NCI-H2196 treated with DMSO at 0.1 percent for 48 hours (cell line): ENCODE data around the gene HOXB9.

Experiments used
- DNase-seq: peaks from one replicate; lab custom pipeline; 2025; ENCODE audit not compliant: unreplicated experiment; lab: John Stamatoyannopoulos, UW

HOXB9 gene

GRCh38 chr17:48639982-48640857 lies 14.1 kb upstream of the HOXB9 start:
- no peak for DNase-seq

GRCh38 chr17:48639136-48639535 lies 13.0 kb upstream of the HOXB9 start:
- no peak for DNase-seq

DNA sequence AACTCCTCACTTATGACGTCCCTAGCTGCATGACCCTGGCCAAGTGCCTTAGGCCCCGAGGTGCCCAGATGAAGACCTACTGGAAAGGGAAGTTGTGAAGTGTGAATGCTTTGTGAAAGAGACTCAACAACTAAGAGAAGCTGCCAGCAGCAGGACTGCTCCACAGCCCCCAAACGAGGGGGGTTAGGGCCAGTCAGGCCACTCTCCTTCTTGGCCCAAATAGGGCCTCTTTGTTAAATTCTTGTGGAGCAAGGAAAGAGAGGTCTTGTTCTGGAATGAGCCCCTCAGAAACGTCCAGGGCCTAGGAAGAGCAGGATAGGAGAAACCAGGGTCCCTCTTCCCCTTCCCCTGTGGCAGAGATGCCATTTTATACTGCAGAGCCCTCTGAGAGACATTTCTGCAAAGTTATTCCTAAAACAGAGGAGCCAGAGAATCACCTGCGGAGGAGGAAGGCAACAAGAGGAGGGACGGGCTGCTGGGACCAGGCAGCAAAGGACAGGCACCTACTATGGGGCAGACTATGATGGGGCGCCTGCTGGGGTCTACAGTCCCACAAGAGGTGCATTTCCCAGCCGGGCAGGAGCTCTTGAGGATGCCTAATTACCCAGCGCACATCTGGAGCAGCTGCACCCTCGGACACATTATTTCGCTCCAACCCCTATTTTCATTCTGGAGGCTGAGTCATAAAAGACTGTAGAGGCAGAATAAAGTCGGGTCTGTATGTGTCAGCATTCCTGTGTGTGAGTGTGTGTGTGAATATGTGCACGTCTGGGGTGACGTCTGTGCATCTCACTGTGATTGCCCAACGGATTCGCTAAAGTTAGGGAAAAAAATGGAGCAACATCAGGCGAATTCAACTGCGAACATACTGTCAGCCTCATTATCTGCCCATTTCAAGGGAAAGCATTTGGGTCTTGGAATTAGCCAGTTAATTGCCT lies 11.4 kb upstream of the HOXB9 start:
- DNase-seq, result no peak

DNA sequence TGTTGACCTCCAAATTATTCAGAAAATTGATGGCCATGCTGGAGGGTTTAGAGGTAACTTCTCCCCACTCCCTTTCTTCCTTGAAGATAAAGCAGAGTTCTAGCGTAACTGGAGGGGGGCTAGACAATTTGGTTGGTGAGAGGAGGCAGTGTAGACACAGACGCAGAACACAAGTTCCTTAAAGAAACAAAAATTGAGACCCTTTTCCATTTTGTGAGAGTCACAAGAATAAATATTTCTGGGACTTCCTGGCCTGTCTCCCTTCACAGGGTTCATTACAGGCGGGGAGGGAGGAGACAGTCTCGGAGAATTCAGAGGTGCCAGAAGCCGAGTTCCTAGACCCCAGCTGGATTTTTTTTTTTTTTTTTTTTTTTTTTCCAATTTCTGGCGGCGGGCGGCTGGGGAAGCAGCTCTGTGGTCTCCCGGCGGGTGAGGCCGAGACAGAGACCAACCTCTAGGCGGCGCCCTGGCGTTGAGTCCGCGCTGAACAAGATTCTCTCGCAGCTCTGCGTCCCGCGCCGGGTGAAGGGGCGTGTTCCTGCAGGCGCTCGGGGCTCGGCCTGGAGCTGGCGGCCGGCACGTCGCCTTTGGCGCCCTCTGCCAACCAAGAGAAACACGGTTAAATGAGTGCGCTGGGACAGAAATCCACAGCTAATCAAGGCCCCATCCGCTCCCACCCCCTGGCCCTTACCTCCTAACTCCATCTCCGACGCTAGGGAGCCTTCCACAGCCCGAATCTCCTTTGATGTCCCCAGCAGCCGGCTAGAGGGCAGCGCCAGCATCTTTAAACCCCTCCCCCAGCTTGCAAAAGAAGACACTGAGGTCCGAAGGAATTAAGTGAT lies 10.2 kb upstream of the HOXB9 start:
- no peak for DNase-seq

DNA sequence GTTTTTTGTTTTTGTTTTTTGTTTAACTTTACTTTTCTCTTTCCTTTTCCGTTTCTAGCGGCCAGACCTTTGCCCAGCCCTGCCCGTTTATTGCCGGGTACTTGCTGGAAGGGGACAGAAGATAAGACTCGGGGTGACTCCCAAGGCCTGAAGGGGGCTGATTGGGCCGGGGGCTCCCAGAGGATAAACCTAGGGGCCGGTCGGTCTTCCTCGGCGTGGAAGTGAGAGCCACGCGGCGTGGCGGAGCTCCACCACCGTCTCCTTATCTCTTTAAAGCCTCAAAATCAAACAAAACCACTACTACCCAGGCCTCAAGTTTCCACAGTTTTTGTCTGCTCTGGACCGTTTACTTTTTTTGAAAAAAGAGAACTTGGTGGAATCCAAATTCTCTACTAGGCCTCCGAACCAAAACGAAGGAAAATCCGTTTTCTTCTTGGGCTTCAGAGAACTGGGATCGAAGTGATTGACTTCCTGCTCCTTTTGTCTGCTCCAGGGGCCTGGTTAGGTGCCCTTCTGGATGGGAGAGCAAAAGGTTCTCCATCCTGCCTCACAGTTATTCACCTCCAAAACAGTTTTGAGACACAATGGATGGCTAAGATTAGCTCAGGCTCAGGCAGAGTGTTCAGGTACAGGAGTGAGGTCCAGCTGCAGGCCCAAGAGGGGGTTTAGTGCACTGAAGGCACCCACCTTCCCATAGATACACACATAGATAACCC lies 8.5 kb upstream of the HOXB9 start:
- no peak for DNase-seq

DNA sequence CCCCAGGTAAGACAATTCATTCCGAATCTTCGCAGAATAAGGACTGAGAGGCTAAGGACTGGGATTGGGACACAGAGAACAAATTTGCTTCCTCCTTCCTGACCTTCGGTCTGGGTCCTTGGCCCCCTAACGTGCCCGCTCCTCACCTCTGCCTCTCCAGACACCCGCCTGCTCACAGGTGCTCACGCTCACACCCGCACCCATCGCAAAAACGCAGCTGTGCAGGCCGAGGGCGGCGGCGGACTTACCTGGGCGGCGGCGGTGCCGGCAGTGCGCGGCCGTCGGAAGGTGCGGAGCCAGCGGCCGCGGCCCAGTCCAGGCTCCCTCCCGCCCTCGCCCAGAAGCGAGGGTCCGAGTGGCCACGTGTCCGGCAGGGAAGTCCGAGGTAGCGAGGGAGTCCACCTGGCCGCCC lies 7.1 kb upstream of the HOXB9 start:
- DNase-seq, result no peak

- no peak for DNase-seq
Measured at GRCh38 chr17:48632579-48633265, 6.6 kb upstream of the HOXB9 start.

GRCh38 chr17:48631693-48632578 lies 5.8 kb upstream of the HOXB9 start:
- DNase-seq, result no peak

GRCh38 chr17:48630925-48631692 lies 5.0 kb upstream of the HOXB9 start:
- DNase-seq, result no peak

GRCh38 chr17:48630009-48630924 lies 4.1 kb upstream of the HOXB9 start:
- no peak for DNase-seq

- DNase-seq, result no peak
Measured at GRCh38 chr17:48629411-48629759, 3.2 kb upstream of the HOXB9 start.

DNA sequence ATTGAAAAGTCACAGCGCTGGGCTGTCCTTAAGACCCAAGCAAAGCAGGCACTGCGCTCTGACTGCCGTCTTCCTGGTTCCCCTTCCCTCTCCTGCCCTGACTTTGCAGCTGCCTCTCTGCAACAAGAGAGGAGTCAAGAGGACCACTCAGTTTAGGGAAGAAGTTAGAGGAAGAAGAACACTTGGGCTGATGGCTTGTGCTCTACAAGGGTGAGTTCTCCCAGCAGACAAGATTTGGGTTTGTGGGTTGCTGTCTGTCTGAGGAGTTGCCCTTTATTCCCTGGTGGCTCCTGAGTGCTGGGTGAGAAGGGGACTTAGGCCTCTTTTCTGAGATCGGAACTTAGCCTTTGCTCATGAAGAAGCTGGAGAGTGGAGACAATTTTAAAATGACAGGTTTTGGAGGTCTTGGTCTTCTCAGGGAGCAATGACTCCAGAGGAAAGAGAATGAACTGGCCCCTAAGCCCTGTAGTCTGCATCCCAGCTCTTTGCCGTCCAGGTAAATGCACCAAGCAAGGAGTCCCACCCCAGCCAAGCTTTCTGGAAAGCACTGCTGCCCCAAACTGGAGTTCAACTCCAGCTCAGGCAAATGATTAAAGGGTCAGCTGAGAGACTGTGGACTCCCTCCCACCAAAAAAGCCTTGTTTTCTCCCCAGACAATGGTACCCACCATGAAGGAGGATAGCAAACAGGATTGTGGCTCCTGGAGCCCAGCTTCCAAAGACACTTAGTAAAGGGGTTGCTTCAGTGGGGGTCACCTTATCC lies 2.7 kb upstream of the HOXB9 start:
- DNase-seq, result no peak

DNA sequence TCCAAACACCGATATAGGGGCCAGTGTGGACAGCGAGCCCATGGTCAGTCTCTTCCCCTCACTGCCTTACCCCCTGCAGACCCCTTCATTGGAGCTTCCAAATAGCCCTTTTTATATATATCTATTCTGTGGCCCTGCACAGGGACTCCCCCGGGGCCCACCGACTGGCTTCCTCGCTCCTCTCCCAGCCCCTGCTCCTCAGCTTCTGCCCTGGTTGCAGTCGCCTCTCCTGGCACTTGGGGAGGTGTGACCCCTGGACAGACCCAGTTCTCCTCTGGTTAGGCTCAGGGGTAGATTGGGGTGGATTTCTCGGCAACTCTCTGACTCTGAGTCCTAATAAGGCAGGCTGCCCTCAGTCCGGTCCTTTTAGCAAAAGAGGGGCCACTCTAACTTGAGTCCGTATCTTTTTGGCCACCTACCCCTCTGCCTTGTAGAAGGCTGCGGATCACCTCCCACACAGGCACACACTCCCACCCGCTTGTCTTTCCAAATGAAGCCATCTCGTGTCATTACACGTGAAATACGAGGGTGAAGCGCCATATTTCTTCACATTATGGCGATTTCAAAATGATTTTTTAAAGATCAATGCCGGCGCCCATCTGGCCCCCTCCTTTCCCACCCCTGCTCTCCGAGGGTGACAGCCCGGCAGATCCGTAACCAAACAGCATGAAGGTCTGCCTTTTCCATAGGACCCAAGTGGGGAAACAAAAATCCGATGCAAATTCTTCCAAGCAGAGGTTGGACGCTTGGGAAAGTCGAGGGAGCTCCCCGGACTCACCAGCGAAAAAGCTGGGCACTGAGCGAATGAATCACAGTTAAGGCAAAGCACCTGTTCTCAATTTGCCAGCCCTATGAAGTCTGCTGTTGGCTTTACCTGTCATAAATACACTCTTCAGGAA lies 1.7 kb upstream of the HOXB9 start:
- DNase-seq, result no peak

- no peak for DNase-seq
Measured at GRCh38 chr17:48627118-48627597, 1.0 kb upstream of the HOXB9 start.
